ENCODE measurements around the gene VSTM1.

VSTM1 gene

GRCh38 chr19:54014920-54015560 lies 48.7 kb downstream of the VSTM1 start:
- H3F3A ChIP-seq (ENCODE audit: insufficient read depth, low read length) = no peaks in the 10 kb centered on the region
- DNase-seq = no peak

GRCh38 chr19:54013866-54014265 lies 49.8 kb downstream of the VSTM1 start:
- H3F3A ChIP-seq (ENCODE audit: insufficient read depth, low read length) = no peaks in the 10 kb centered on the region
- H3K4me3 ChIP-seq (ENCODE audit: low read length) = no peak overlapping the region
- no peaks in the 10 kb centered on the region for H3K4me1 ChIP-seq (ENCODE audit: low read length)
- no peaks in the 10 kb centered on the region for H4K20me1 ChIP-seq (ENCODE audit: insufficient read depth, low read length)
- no peak overlapping the region for H3K27ac ChIP-seq (ENCODE audit: low read length)
- no peak for TF ChIP-seq EZH2 (optimal IDR thresholded peaks at IDR 0.05; ENCODE audit: low read depth, low read length)
- TF ChIP-seq EZH2phosphoT487 (IDR thresholded peaks at IDR 0.05; ENCODE audit: low read length) = no peak
- TF ChIP-seq CTCF (IDR thresholded peaks at IDR 0.05; ENCODE audit: low read length) = no peak
- H3K79me2 ChIP-seq (ENCODE audit: low read length) = no peaks in the 10 kb centered on the region
- H3K4me2 ChIP-seq (ENCODE audit: low read depth, low read length) = no peak overlapping the region
- peaks cover 31% of the 10 kb centered on the region for H3K27me3 ChIP-seq (replicated peaks; ENCODE audit: insufficient read depth, low read length)
- no peak overlapping the region for H2AFZ ChIP-seq (ENCODE audit: low read length)
- H3K9ac ChIP-seq (ENCODE audit: low read length) = no peak overlapping the region
- no peaks in the 10 kb centered on the region for H3K9me2 ChIP-seq (replicated peaks; ENCODE audit: insufficient read depth, low read length)
- H3K9me3 ChIP-seq (replicated peaks; ENCODE audit: insufficient read depth, low read length) = no peaks in the 10 kb centered on the region
- no peak for DNase-seq
- H3K36me3 ChIP-seq (replicated peaks; ENCODE audit: insufficient read depth, low read length) = no peaks in the 10 kb centered on the region

More at GRCh38 chr19:54014920-54015560, 48.7 kb downstream of the VSTM1 start:
- no peak overlapping the region for H3K27ac ChIP-seq (ENCODE audit: low read length)
- H3K79me2 ChIP-seq (ENCODE audit: low read length) = no peaks in the 10 kb centered on the region
- no peak overlapping the region for H2AFZ ChIP-seq (ENCODE audit: low read length)
- no peak overlapping the region for H3K4me2 ChIP-seq (ENCODE audit: low read depth, low read length)
- H3K36me3 ChIP-seq (replicated peaks; ENCODE audit: insufficient read depth, low read length) = no peaks in the 10 kb centered on the region
- no peaks in the 10 kb centered on the region for H3K4me1 ChIP-seq (ENCODE audit: low read length)
- H3K4me3 ChIP-seq (ENCODE audit: low read length) = no peak overlapping the region
- no peak overlapping the region for H3K9ac ChIP-seq (ENCODE audit: low read length)
- H4K20me1 ChIP-seq (ENCODE audit: insufficient read depth, low read length) = no peaks in the 10 kb centered on the region
- H3K9me3 ChIP-seq (replicated peaks; ENCODE audit: insufficient read depth, low read length) = no peaks in the 10 kb centered on the region
- peaks cover 35% of the 10 kb centered on the region for H3K27me3 ChIP-seq (replicated peaks; ENCODE audit: insufficient read depth, low read length)
- H3K9me2 ChIP-seq (replicated peaks; ENCODE audit: insufficient read depth, low read length) = no peaks in the 10 kb centered on the region
- no peak for TF ChIP-seq EZH2phosphoT487 (IDR thresholded peaks at IDR 0.05; ENCODE audit: low read length)
- TF ChIP-seq EZH2 (optimal IDR thresholded peaks at IDR 0.05; ENCODE audit: low read depth, low read length) = no peak
- no peak for TF ChIP-seq CTCF (IDR thresholded peaks at IDR 0.05; ENCODE audit: low read length)

GRCh38 chr19:54011507-54012211 lies 52.0 kb downstream of the VSTM1 start:
- TF ChIP-seq CTCF (IDR thresholded peaks at IDR 0.05; ENCODE audit: low read length) (no peak), EZH2phosphoT487 (IDR thresholded peaks at IDR 0.05; ENCODE audit: low read length) (no peak), EZH2 (optimal IDR thresholded peaks at IDR 0.05; ENCODE audit: low read depth, low read length) (no peak)
- no peak overlapping the region for H3K4me3 ChIP-seq (ENCODE audit: low read length)
- H3K27me3 ChIP-seq (replicated peaks; ENCODE audit: insufficient read depth, low read length) = peaks cover 29% of the 10 kb centered on the region
- H2AFZ ChIP-seq (ENCODE audit: low read length) = no peak overlapping the region
- no peaks in the 10 kb centered on the region for H4K20me1 ChIP-seq (ENCODE audit: insufficient read depth, low read length)
- H3F3A ChIP-seq (ENCODE audit: insufficient read depth, low read length) = no peaks in the 10 kb centered on the region
- H3K4me2 ChIP-seq (ENCODE audit: low read depth, low read length) = no peak overlapping the region
- H3K9ac ChIP-seq (ENCODE audit: low read length) = no peak overlapping the region
- H3K27ac ChIP-seq (ENCODE audit: low read length) = no peak overlapping the region
- DNase-seq = no peak
- H3K9me2 ChIP-seq (replicated peaks; ENCODE audit: insufficient read depth, low read length) = no peaks in the 10 kb centered on the region
- no peaks in the 10 kb centered on the region for H3K79me2 ChIP-seq (ENCODE audit: low read length)
- no peaks in the 10 kb centered on the region for H3K4me1 ChIP-seq (ENCODE audit: low read length)
- H3K36me3 ChIP-seq (replicated peaks; ENCODE audit: insufficient read depth, low read length) = no peaks in the 10 kb centered on the region
- H3K9me3 ChIP-seq (replicated peaks; ENCODE audit: insufficient read depth, low read length) = no peaks in the 10 kb centered on the region
